ENCODE results near the gene BBX. TPM values are rescaled to one million over a fixed set of nuclear protein-coding genes. Genes with fewer than 3 reads are reported as not detected.

Gene BBX
- total RNA-seq, 4 donors from 2014 or later: 55.6 to 86.7 (median 73.0) TPM

GRCh38 chr3:107651782-107652181 is 129.0 kb downstream of the BBX start:
- Histone ChIP-seq H3K4me1 (peaks cover 0 to 3% (median 0%) of the 10 kb centered on the region in 3 donors), H3K36me3 (peaks cover 0 to 4% of the 10 kb centered on the region in 2 donors), H3K27me3 (no peaks in the 10 kb centered on the region), H3K27ac (no peak overlapping the region), H3K9me3 (no peaks in the 10 kb centered on the region), H3K4me3 (no peak overlapping the region)
- no peak for TF ChIP-seq EP300 (IDR thresholded peaks at IDR 0.05)
- ATAC-seq: no peak

- 90% methylated on average over 1 of the region's 1 CpG for WGBS, 2 donors (ENCODE audit: low coverage in 1 of 2)
- no peak for ATAC-seq
Measured at GRCh38 chr3:107654218-107654617, 131.5 kb downstream of the BBX start.

GRCh38 chr3:107657971-107658370 is 135.2 kb downstream of the BBX start:
- no peaks in the 10 kb centered on the region for H3K27me3 ChIP-seq
- no peak for ATAC-seq

More at GRCh38 chr3:107654218-107654617, 131.5 kb downstream of the BBX start:
- Histone ChIP-seq H3K4me1 (peaks cover 0 to 9% (median 0%) of the 10 kb centered on the region in 3 donors), H3K9me3 (no peaks in the 10 kb centered on the region), H3K4me3 (no peak overlapping the region), H3K36me3 (no peaks in the 10 kb centered on the region), H3K27ac (no peak overlapping the region), H3K27me3 (no peaks in the 10 kb centered on the region)
- TF ChIP-seq POLR2A (IDR thresholded peaks at IDR 0.05) (no peak), EP300 (IDR thresholded peaks at IDR 0.05) (no peak), POLR2AphosphoS5 (IDR thresholded peaks at IDR 0.05) (no peak), CTCF (IDR thresholded peaks at IDR 0.05) (no peak)

GRCh38 chr3:107660306-107660976 is 137.7 kb downstream of the BBX start:
- Histone ChIP-seq H3K4me3 (no peak overlapping the region), H3K27ac (no peak overlapping the region), H3K36me3 (no peaks in the 10 kb centered on the region), H3K4me1 (peaks cover 8 to 43% (median 9%) of the 10 kb centered on the region in 3 donors), H3K9me3 (no peaks in the 10 kb centered on the region), H3K27me3 (no peaks in the 10 kb centered on the region)
- peak; percentile 20 for ATAC-seq
- WGBS, 2 donors (ENCODE audit: low coverage in 1 of 2): 45 to 53% methylated on average over 3 of the region's 3 CpGs
- TF ChIP-seq EP300 (IDR thresholded peaks at IDR 0.05) (no peak), CTCF (IDR thresholded peaks at IDR 0.05) (peak; percentile 37 to 60 (median 48))

More at GRCh38 chr3:107657971-107658370, 135.2 kb downstream of the BBX start:
- H3K9me3 ChIP-seq: no peaks in the 10 kb centered on the region
- no peak overlapping the region for H3K27ac ChIP-seq
- no peak overlapping the region for H3K4me3 ChIP-seq
- no peaks in the 10 kb centered on the region for H3K36me3 ChIP-seq
- 15 to 51% methylated on average over 2 of the region's 2 CpGs for WGBS, 2 donors (ENCODE audit: low coverage in 1 of 2)
- H3K4me1 ChIP-seq: peaks cover 8 to 37% (median 9%) of the 10 kb centered on the region in 3 donors
- TF ChIP-seq EP300 (IDR thresholded peaks at IDR 0.05) (no peak), CTCF (IDR thresholded peaks at IDR 0.05) (no peak), POLR2AphosphoS5 (IDR thresholded peaks at IDR 0.05) (no peak), POLR2A (IDR thresholded peaks at IDR 0.05) (no peak)

GRCh38 chr3:107661447-107662123 is 138.8 kb downstream of the BBX start:
- Histone ChIP-seq H3K27me3 (no peaks in the 10 kb centered on the region), H3K9me3 (no peaks in the 10 kb centered on the region), H3K4me1 (peaks cover 8 to 43% (median 9%) of the 10 kb centered on the region in 3 donors), H3K4me3 (peak overlapping the region; percentile 25 to 26), H3K36me3 (no peaks in the 10 kb centered on the region), H3K27ac (peak overlapping the region; percentile 58 to 75 (median 72))
- no peak for ATAC-seq
- 32 to 49% methylated on average over 3 of the region's 3 CpGs for WGBS, 2 donors (ENCODE audit: low coverage in 1 of 2)
- TF ChIP-seq CTCF (IDR thresholded peaks at IDR 0.05) (no peak), POLR2AphosphoS5 (IDR thresholded peaks at IDR 0.05) (no peak), EP300 (IDR thresholded peaks at IDR 0.05) (no peak), POLR2A (IDR thresholded peaks at IDR 0.05) (no peak)

Data from gastroesophageal sphincter (tissue), 4 donors.